ENCODE measurements around the gene RETSAT.

DNA sequence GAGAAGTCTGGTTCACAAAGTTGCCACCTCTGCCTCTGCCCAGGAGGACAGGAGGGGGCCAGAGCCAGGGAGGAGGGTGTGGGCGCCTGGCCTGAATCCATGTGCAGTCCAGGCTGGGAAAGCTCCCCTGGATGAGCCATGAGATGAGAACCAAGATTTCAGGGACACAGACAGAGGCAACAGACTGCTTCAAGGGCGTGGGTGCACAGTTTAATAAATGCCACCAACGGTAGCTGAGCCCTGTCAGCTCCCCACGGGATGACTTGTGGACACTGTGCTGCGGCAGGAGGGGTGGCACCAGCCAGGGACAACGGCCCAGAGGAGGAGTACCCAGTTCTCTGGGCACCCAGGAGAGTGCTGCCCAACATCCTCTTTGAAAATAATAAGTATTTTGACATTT lies 40.6 kb upstream of the RETSAT start:
- no peak for TF ChIP-seq CTCF (IDR thresholded peaks at IDR 0.05; ENCODE audit: insufficient read depth, low read length, poor library complexity, severe bottlenecking)
- TF ChIP-seq EZH2phosphoT487 (conservative IDR thresholded peaks at IDR 0.05; ENCODE audit: low read length), result no peak

Data from SU-DHL-6 (cell line).